Spleen (tissue), 7 donors: ENCODE data around the gene SLCO4A1.

ENCODE experiments used
- POLR2A ChIP-seq, 3 donors: fragments of 450-650 bp; IDR thresholded peaks; one replicate each; pipeline ENCODE4 v1.5.1; 2017; ENCODE audit warnings: antibody characterized with exemption in 3 of 3, mild to moderate bottlenecking in 1 of 3
- POLR2AphosphoS5 ChIP-seq, 3 donors: sonication (generic); formaldehyde crosslinking; IDR thresholded peaks; one replicate each; pipeline ENCODE4 v1.5.1; 2017; ENCODE audit warnings: antibody characterized with exemption in 3 of 3
- TF ChIP-seq, protein P1 (sequence below), 11 experiments: fragments of 200-600 bp in 7 of 11; fragments of 450-650 bp in 4 of 11; sonication (generic) in 4 of 11; IDR thresholded peaks in 8 of 11; conservative IDR thresholded peaks in 3 of 11; 1 replicate in 7 of 11; 2 replicates in 4 of 11; pipeline versions ENCODE4 v1.4.0 to v1.8.0; 2016 to 2021; ENCODE audit warnings: antibody characterized with exemption in 11 of 11, inconsistent platforms in 4 of 11, mild to moderate bottlenecking in 1 of 11
- donor health status: DM: no; HTN: no; CAD: no; lungs with moderate emphysema.
- donor health status: DM: no; HTN: no; CAD: no.
- donor health status: DM: no; HTN: no; CAD: no.

- TF ChIP-seq, protein P1, sequence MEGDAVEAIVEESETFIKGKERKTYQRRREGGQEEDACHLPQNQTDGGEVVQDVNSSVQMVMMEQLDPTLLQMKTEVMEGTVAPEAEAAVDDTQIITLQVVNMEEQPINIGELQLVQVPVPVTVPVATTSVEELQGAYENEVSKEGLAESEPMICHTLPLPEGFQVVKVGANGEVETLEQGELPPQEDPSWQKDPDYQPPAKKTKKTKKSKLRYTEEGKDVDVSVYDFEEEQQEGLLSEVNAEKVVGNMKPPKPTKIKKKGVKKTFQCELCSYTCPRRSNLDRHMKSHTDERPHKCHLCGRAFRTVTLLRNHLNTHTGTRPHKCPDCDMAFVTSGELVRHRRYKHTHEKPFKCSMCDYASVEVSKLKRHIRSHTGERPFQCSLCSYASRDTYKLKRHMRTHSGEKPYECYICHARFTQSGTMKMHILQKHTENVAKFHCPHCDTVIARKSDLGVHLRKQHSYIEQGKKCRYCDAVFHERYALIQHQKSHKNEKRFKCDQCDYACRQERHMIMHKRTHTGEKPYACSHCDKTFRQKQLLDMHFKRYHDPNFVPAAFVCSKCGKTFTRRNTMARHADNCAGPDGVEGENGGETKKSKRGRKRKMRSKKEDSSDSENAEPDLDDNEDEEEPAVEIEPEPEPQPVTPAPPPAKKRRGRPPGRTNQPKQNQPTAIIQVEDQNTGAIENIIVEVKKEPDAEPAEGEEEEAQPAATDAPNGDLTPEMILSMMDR (IDR thresholded peaks at IDR 0.05 in 8 of 11, conservative IDR thresholded peaks at IDR 0.05 in 3 of 11), result no peak
- TF ChIP-seq POLR2A (IDR thresholded peaks at IDR 0.05) (no peak), POLR2AphosphoS5 (IDR thresholded peaks at IDR 0.05) (no peak)
Measured at GRCh38 chr20:62597416-62598115, 44.7 kb upstream of the SLCO4A1 start.
